SH-SY5Y (cell line): ENCODE data around the gene TIMP4.

Experiments used
- GATA2 ChIP-seq: IDR thresholded peaks from 2 replicates; pipeline ENCODE4 v1.6.1; 2011; ENCODE audit warnings: mild to moderate bottlenecking, low read depth, low read length
- GATA3 ChIP-seq: IDR thresholded peaks from 2 replicates; pipeline ENCODE4 v1.6.1; 2011; ENCODE audit warnings: low read depth, mild to moderate bottlenecking, low read length, moderate library complexity

DNA sequence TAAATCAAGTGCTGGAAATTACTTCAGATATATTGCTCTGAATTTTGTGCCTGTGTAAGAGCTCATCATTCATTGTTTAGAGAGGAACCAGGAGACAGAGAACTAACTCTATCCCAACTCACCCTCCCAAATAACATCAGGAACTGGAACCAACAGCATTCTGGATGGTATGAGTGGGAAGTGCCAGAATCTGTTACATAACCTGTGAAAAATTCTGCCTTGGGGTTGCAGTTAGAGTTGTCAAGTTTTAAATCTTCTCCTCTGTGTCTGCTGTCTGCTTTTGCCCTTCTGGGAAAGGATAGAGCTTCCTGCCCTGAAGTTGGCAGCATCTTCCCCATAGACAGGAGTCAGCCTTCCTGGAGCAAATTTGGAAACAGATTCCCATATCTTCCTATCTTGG lies 41.2 kb downstream of the TIMP4 start:
- TF ChIP-seq GATA2 (no peak), GATA3 (no peak)
